Measurements from ENCODE around the gene TEX2. TPM values are rescaled to one million over a fixed set of nuclear protein-coding genes. Genes with fewer than 3 reads are reported as not detected.

TEX2 gene
- total and polyA plus RNA-seq, 3 experiments from 2014 or later: 6.5 to 22.0 (median 21.9) TPM

DNA sequence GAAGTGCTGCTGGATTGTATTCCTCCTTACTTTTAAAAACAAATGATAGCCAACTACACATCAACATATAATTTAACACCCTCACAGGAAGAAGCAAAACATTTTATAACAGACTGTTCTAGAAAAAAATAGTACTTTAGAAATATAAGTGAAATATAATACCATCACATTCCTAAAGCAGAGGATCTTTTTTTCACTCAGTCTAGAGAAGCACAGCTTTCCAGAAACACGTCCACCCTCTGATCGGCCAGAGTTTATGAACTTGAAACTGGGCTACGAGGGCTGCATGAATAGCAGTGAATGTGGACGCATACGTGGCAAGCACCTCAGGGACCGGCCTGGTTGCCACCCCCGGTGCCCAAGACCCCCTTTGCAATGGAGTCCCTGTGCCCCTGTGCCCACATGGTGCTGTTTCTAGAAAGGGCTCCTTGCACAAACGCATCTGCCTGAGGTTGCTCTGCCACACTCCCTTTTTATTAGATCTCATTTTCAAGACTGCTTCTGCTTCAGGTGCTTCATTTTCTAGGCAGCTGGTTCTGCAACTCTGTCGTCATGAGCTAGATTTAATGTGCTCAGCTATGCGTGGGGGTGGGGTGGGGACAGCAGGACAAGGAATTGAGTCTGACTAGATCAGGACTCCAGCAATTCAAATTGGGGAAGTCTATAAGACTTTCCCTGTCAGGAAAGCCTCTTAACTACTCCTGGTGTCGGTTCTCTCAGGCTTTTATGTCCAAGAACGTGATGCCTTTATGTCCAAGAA, 104.0 kb downstream of the TEX2 start:
- peaks cover 0 to 25% (median 7%) of the 10 kb centered on the region in 3 donors for H3K36me3 Mint-ChIP-seq
- H3K27me3 Mint-ChIP-seq: no peaks in the 10 kb centered on the region
- peaks cover 5 to 12% (median 10%) of the 10 kb centered on the region in 3 donors for H3K4me1 Mint-ChIP-seq
- ChIA-PET POLR2A (no interaction called here), CTCF (no interaction called here)
- Histone ChIP-seq H3K27me3 (ENCODE audit: insufficient read depth, low read length, poor library complexity, severe bottlenecking) (no peaks in the 10 kb centered on the region), H3K27ac (ENCODE audit: low read depth, low read length) (no peak overlapping the region), H3K36me3 (ENCODE audit: insufficient read depth, low read length) (no peaks in the 10 kb centered on the region), H3K4me1 (ENCODE audit: insufficient read depth, low read length) (no peaks in the 10 kb centered on the region), H3K4me3 (ENCODE audit: low read length) (no peak overlapping the region), H3K9me3 (ENCODE audit: low read length) (no peaks in the 10 kb centered on the region)
- no peaks in the 10 kb centered on the region for H3K9me3 Mint-ChIP-seq
- DNase-seq: no peak
- H3K27ac Mint-ChIP-seq: no peak overlapping the region
- H3K4me3 Mint-ChIP-seq: no peak overlapping the region

GRCh38 chr17:64158406-64158805, 104.7 kb downstream of the TEX2 start:
- no peaks in the 10 kb centered on the region for H3K36me3 ChIP-seq (ENCODE audit: insufficient read depth, low read length)
- Mint-ChIP-seq H3K4me1 (peaks cover 5 to 12% (median 10%) of the 10 kb centered on the region in 3 donors), H3K4me3 (no peak overlapping the region), H3K27ac (no peak overlapping the region), H3K9me3 (no peaks in the 10 kb centered on the region), H3K27me3 (no peaks in the 10 kb centered on the region), H3K36me3 (peaks cover 0 to 27% (median 7%) of the 10 kb centered on the region in 3 donors)
- H3K9me3 ChIP-seq (ENCODE audit: low read length): no peaks in the 10 kb centered on the region
- no peaks in the 10 kb centered on the region for H3K4me1 ChIP-seq (ENCODE audit: insufficient read depth, low read length)
- no peak overlapping the region for H3K27ac ChIP-seq (ENCODE audit: low read depth, low read length)
- ChIA-PET POLR2A (no interaction called here), CTCF (no interaction called here)
- DNase-seq: no peak
- no peak overlapping the region for H3K4me3 ChIP-seq (ENCODE audit: low read length)
- H3K27me3 ChIP-seq (ENCODE audit: insufficient read depth, low read length, poor library complexity, severe bottlenecking): no peaks in the 10 kb centered on the region

- no peak for DNase-seq
- H3K36me3 Mint-ChIP-seq: peaks cover 5 to 32% (median 7%) of the 10 kb centered on the region in 3 donors
- H3K27me3 ChIP-seq (ENCODE audit: insufficient read depth, low read length, poor library complexity, severe bottlenecking): no peaks in the 10 kb centered on the region
- H3K27ac ChIP-seq (ENCODE audit: low read depth, low read length): no peak overlapping the region
- ChIA-PET POLR2A (no interaction called here), CTCF (no interaction called here)
- no peak overlapping the region for H3K4me3 Mint-ChIP-seq
- H3K9me3 Mint-ChIP-seq: no peaks in the 10 kb centered on the region
- H3K9me3 ChIP-seq (ENCODE audit: low read length): no peaks in the 10 kb centered on the region
- no peaks in the 10 kb centered on the region for H3K27me3 Mint-ChIP-seq
- peaks cover 5 to 11% (median 10%) of the 10 kb centered on the region in 3 donors for H3K4me1 Mint-ChIP-seq
- no peak overlapping the region for H3K4me3 ChIP-seq (ENCODE audit: low read length)
- peaks cover 4% of the 10 kb centered on the region for H3K36me3 ChIP-seq (ENCODE audit: insufficient read depth, low read length)
- H3K27ac Mint-ChIP-seq: peak overlapping the region in 1 of 8 donors; percentile 33
- H3K4me1 ChIP-seq (ENCODE audit: insufficient read depth, low read length): no peaks in the 10 kb centered on the region
Measured at GRCh38 chr17:64157669-64158180, 105.3 kb downstream of the TEX2 start.

GRCh38 chr17:64156670-64157069, 106.4 kb downstream of the TEX2 start:
- Histone ChIP-seq H3K9me3 (ENCODE audit: low read length) (no peaks in the 10 kb centered on the region), H3K27me3 (ENCODE audit: insufficient read depth, low read length, poor library complexity, severe bottlenecking) (no peaks in the 10 kb centered on the region), H3K4me1 (ENCODE audit: insufficient read depth, low read length) (no peaks in the 10 kb centered on the region), H3K27ac (ENCODE audit: low read depth, low read length) (no peak overlapping the region), H3K36me3 (ENCODE audit: insufficient read depth, low read length) (peaks cover 13% of the 10 kb centered on the region), H3K4me3 (ENCODE audit: low read length) (no peak overlapping the region)
- CTCF ChIA-PET: no interaction called here
- peaks cover under 1 to 5% (median 3%) of the 10 kb centered on the region in 3 donors for H3K4me1 Mint-ChIP-seq
- H3K4me3 Mint-ChIP-seq: no peak overlapping the region
- no peaks in the 10 kb centered on the region for H3K9me3 Mint-ChIP-seq
- no peak overlapping the region for H3K27ac Mint-ChIP-seq
- peaks cover 6 to 40% (median 12%) of the 10 kb centered on the region in 3 donors for H3K36me3 Mint-ChIP-seq
- POLR2A ChIA-PET: interaction anchor here (0.7 kb wide), 1 partner anchor 11 kb away, joined by 5 read pairs; no protein-coding TSS in a partner anchor
- DNase-seq: no peak
- no peaks in the 10 kb centered on the region for H3K27me3 Mint-ChIP-seq

DNA sequence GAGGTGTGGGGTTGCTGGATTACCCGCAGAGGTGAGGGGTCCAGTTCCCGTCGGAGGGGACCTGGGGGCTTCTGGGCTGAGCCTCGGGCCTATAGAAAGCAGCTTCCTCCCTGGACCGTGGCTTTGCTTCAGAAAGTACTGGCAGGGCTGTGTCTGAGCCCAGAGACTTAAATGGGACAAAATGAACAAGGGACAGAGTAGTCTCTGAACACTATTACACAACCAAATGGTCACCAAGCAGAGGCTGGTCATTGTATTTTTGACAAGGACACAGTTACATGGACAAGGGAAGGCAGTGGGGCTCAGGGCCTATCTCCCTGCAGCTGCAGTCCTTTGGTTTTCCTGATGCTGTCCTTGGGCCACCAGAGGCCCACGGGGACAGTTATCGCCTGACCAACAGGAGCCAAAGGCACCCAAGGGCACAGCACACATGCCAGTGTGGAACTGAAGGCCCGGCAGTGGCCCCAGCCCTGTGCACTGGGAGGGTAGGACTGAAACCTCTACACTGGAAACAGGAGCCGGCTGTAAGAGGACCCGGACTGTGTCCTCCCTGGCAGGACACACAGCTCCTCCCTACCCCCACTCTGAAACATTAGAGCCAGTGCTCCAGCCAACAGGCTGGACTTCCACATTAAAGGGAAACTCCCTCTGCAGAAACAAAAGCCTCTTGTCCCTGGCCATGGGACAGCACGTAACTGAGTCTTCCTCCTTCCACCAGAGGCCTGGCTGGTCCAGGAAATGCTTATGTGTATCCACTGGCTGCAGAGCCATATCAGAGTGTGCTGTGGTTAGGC, 107.1 kb downstream of the TEX2 start:
- CTCF ChIA-PET: interaction anchor here (0.9 kb wide), 1 partner anchor 13 kb away, joined by 3 read pairs; no protein-coding TSS in a partner anchor
- H3K27me3 ChIP-seq (ENCODE audit: insufficient read depth, low read length, poor library complexity, severe bottlenecking): no peaks in the 10 kb centered on the region
- no peaks in the 10 kb centered on the region for H3K4me1 Mint-ChIP-seq
- peaks cover 6 to 44% (median 17%) of the 10 kb centered on the region in 3 donors for H3K36me3 Mint-ChIP-seq
- POLR2A ChIA-PET: interaction anchor here (0.7 kb wide), 1 partner anchor 10 kb away, joined by 5 read pairs; no protein-coding TSS in a partner anchor
- no peak for DNase-seq
- no peaks in the 10 kb centered on the region for H3K27me3 Mint-ChIP-seq
- H3K4me1 ChIP-seq (ENCODE audit: insufficient read depth, low read length): no peaks in the 10 kb centered on the region
- peaks cover 13% of the 10 kb centered on the region for H3K36me3 ChIP-seq (ENCODE audit: insufficient read depth, low read length)
- H3K27ac Mint-ChIP-seq: peak overlapping the region in 1 of 8 donors; percentile 50
- H3K27ac ChIP-seq (ENCODE audit: low read depth, low read length): no peak overlapping the region
- H3K4me3 Mint-ChIP-seq: no peak overlapping the region
- H3K4me3 ChIP-seq (ENCODE audit: low read length): no peak overlapping the region
- no peaks in the 10 kb centered on the region for H3K9me3 ChIP-seq (ENCODE audit: low read length)
- no peaks in the 10 kb centered on the region for H3K9me3 Mint-ChIP-seq

DNA sequence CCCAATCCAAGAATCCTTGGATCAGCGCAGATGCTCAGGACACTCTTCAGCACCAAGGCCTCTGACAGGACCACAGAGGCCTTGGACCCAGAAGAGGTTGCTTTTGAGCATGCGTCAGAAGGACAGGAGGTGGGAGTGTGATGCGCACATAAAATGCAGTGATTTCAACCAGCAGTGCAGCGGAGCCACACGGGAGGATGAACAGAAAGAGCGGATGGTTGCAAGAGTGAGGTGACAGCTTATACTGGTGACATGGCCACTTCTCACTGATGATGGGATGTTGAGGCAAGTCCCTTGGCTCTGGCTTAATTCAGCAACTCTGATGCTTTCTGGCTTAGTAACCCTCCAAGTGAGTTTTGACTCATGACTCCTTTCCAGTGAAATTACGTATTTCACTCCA, 107.9 kb downstream of the TEX2 start:
- no peaks in the 10 kb centered on the region for H3K4me1 Mint-ChIP-seq
- ChIA-PET POLR2A (no interaction called here), CTCF (interaction anchor here (0.9 kb wide), 1 partner anchor 14 kb away, joined by 3 read pairs; no protein-coding TSS in a partner anchor)
- no peak overlapping the region for H3K4me3 Mint-ChIP-seq
- no peaks in the 10 kb centered on the region for H3K27me3 Mint-ChIP-seq
- Histone ChIP-seq H3K36me3 (ENCODE audit: insufficient read depth, low read length) (peaks cover 13% of the 10 kb centered on the region), H3K4me1 (ENCODE audit: insufficient read depth, low read length) (no peaks in the 10 kb centered on the region), H3K27me3 (ENCODE audit: insufficient read depth, low read length, poor library complexity, severe bottlenecking) (no peaks in the 10 kb centered on the region), H3K27ac (ENCODE audit: low read depth, low read length) (no peak overlapping the region), H3K9me3 (ENCODE audit: low read length) (no peaks in the 10 kb centered on the region), H3K4me3 (ENCODE audit: low read length) (no peak overlapping the region)
- peak overlapping the region in 2 of 8 donors; percentile 32 to 47 for H3K27ac Mint-ChIP-seq
- DNase-seq: no peak
- H3K9me3 Mint-ChIP-seq: no peaks in the 10 kb centered on the region
- peaks cover 6 to 47% (median 17%) of the 10 kb centered on the region in 3 donors for H3K36me3 Mint-ChIP-seq

GRCh38 chr17:64154717-64155116, 108.3 kb downstream of the TEX2 start:
- Histone ChIP-seq H3K4me3 (ENCODE audit: low read length) (no peak overlapping the region), H3K4me1 (ENCODE audit: insufficient read depth, low read length) (no peaks in the 10 kb centered on the region), H3K27me3 (ENCODE audit: insufficient read depth, low read length, poor library complexity, severe bottlenecking) (no peaks in the 10 kb centered on the region), H3K27ac (ENCODE audit: low read depth, low read length) (no peak overlapping the region), H3K9me3 (ENCODE audit: low read length) (no peaks in the 10 kb centered on the region), H3K36me3 (ENCODE audit: insufficient read depth, low read length) (peaks cover 13% of the 10 kb centered on the region)
- H3K36me3 Mint-ChIP-seq: peaks cover 6 to 49% (median 17%) of the 10 kb centered on the region in 3 donors
- peak overlapping the region in 1 of 7 donors; percentile 24 for H3K4me3 Mint-ChIP-seq
- H3K27ac Mint-ChIP-seq: peak overlapping the region in 2 of 8 donors; percentile 35 to 54
- no peak for DNase-seq
- no peaks in the 10 kb centered on the region for H3K4me1 Mint-ChIP-seq
- ChIA-PET CTCF (no interaction called here), POLR2A (no interaction called here)
- H3K27me3 Mint-ChIP-seq: no peaks in the 10 kb centered on the region
- H3K9me3 Mint-ChIP-seq: no peaks in the 10 kb centered on the region

DNA sequence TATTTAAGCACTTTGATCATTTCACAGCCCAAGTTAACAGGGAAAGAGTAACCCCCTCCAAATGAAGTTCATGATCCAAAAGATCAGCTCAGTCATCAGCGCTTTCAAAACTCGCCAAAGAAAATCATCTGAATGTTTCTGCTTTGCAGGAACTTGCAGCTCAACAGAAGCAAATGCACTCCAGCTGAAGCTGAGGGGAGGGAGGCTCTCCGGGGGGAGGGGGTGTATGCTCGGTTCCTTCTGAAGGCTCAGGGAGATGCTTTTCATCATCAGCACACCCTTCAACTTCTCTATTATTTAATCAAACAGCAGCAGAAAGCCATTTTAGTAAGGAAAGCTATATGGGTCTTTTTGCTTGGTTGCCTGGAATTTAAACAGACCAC, 108.8 kb downstream of the TEX2 start:
- H3K27ac Mint-ChIP-seq: peak overlapping the region in 2 of 8 donors; percentile 35 to 54
- POLR2A ChIA-PET: no interaction called here
- peak overlapping the region in 1 of 7 donors; percentile 24 for H3K4me3 Mint-ChIP-seq

More for the DNA sequence above, 108.8 kb downstream of the TEX2 start:
- no peaks in the 10 kb centered on the region for H3K9me3 Mint-ChIP-seq
- H3K4me1 Mint-ChIP-seq: no peaks in the 10 kb centered on the region
- peaks cover 13% of the 10 kb centered on the region for H3K36me3 ChIP-seq (ENCODE audit: insufficient read depth, low read length)
- H3K27me3 ChIP-seq (ENCODE audit: insufficient read depth, low read length, poor library complexity, severe bottlenecking): no peaks in the 10 kb centered on the region
- no peak overlapping the region for H3K27ac ChIP-seq (ENCODE audit: low read depth, low read length)
- H3K9me3 ChIP-seq (ENCODE audit: low read length): no peaks in the 10 kb centered on the region
- peaks cover 6 to 49% (median 16%) of the 10 kb centered on the region in 3 donors for H3K36me3 Mint-ChIP-seq
- H3K4me3 ChIP-seq (ENCODE audit: low read length): no peak overlapping the region
- no peak for DNase-seq
- CTCF ChIA-PET: interaction anchor here (0.7 kb wide), 1 partner anchor 235 kb away, joined by 3 read pairs; no protein-coding TSS in a partner anchor
- H3K27me3 Mint-ChIP-seq: no peaks in the 10 kb centered on the region
- no peaks in the 10 kb centered on the region for H3K4me1 ChIP-seq (ENCODE audit: insufficient read depth, low read length)

Measured in CD8-positive, alpha-beta memory T cell (primary cell).